ENCODE results near the gene ASB4. TPM values are rescaled to one million over a fixed set of nuclear protein-coding genes. Genes with fewer than 3 reads are reported as not detected.
"Not testable (repeated sequence)": the region's sequence is repeated elsewhere in the genome, so short reads cannot be mapped to it uniquely, and the experiment has no call there.

Gene ASB4, protein sequence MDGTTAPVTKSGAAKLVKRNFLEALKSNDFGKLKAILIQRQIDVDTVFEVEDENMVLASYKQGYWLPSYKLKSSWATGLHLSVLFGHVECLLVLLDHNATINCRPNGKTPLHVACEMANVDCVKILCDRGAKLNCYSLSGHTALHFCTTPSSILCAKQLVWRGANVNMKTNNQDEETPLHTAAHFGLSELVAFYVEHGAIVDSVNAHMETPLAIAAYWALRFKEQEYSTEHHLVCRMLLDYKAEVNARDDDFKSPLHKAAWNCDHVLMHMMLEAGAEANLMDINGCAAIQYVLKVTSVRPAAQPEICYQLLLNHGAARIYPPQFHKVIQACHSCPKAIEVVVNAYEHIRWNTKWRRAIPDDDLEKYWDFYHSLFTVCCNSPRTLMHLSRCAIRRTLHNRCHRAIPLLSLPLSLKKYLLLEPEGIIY
- not detected for total RNA-seq

GRCh38 chr7:95485391-95486123, at the start of gene ASB4:
ASB4 (plus strand) TSS chr7:95485943; CDS start chr7:95485972, 29 bp downstream.
- Mint-ChIP-seq H3K4me1 (no peaks in the 10 kb centered on the region), H3K27me3 (peaks cover 9% of the 10 kb centered on the region), H3K9me3 (no peaks in the 10 kb centered on the region), H3K27ac (no peak within 1 kb of the TSS), H3K4me3 (no peak within 1 kb of the TSS), H3K36me3 (ENCODE audit: low read depth) (no peaks in the 10 kb centered on the region)
- no peak for ATAC-seq (replicated peaks)

DNA sequence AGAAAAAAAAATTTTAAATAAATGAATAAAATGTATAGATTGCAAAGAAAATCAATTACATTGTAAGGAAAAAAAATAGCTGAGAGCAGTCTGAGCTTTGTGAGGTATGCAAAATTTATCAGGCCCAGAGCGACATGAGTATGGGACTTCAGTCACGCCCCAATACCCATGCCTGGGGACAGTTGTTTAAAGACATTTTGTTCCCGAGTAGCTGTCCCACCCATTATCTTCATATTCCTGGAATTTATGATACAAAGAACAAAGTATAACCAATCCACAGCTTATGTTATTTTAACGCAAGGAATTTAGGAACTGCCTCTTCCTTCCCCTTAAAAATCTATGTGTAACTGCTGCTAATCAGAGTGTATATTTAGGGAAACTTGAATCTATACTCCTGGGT, 49.3 kb upstream of the ASB4 start:
- Mint-ChIP-seq H3K4me1 (no peaks in the 10 kb centered on the region), H3K27me3 (peaks cover 13% of the 10 kb centered on the region), H3K27ac (no peak overlapping the region), H3K9me3 (no peaks in the 10 kb centered on the region), H3K36me3 (ENCODE audit: low read depth) (no peaks in the 10 kb centered on the region), H3K4me3 (no peak overlapping the region)
- ATAC-seq (replicated peaks) = no peak

GRCh38 chr7:95440394-95441038, 45.2 kb upstream of the ASB4 start:
- H3K9me3 Mint-ChIP-seq = no peaks in the 10 kb centered on the region

GRCh38 chr7:95441042-95441823, 44.5 kb upstream of the ASB4 start:
- no peak overlapping the region for H3K4me3 Mint-ChIP-seq
- H3K36me3 Mint-ChIP-seq (ENCODE audit: low read depth) = no peaks in the 10 kb centered on the region
- H3K27me3 Mint-ChIP-seq = no peaks in the 10 kb centered on the region
- no peaks in the 10 kb centered on the region for H3K9me3 Mint-ChIP-seq
- ATAC-seq (replicated peaks) = no peak
- no peaks in the 10 kb centered on the region for H3K4me1 Mint-ChIP-seq
- H3K27ac Mint-ChIP-seq = no peak overlapping the region

More at GRCh38 chr7:95440394-95441038, 45.2 kb upstream of the ASB4 start:
- Mint-ChIP-seq H3K27me3 (no peaks in the 10 kb centered on the region), H3K36me3 (ENCODE audit: low read depth) (no peaks in the 10 kb centered on the region), H3K4me1 (no peaks in the 10 kb centered on the region), H3K4me3 (no peak overlapping the region), H3K27ac (no peak overlapping the region)
- no peak for ATAC-seq (replicated peaks)

GRCh38 chr7:95444796-95445195, 40.9 kb upstream of the ASB4 start:
- H3K9me3 Mint-ChIP-seq = no peaks in the 10 kb centered on the region
- no peaks in the 10 kb centered on the region for H3K36me3 Mint-ChIP-seq (ENCODE audit: low read depth)
- H3K4me1 Mint-ChIP-seq = no peaks in the 10 kb centered on the region
- H3K27ac Mint-ChIP-seq = no peak overlapping the region
- no peaks in the 10 kb centered on the region for H3K27me3 Mint-ChIP-seq
- no peak for ATAC-seq (replicated peaks)
- H3K4me3 Mint-ChIP-seq = no peak overlapping the region

DNA sequence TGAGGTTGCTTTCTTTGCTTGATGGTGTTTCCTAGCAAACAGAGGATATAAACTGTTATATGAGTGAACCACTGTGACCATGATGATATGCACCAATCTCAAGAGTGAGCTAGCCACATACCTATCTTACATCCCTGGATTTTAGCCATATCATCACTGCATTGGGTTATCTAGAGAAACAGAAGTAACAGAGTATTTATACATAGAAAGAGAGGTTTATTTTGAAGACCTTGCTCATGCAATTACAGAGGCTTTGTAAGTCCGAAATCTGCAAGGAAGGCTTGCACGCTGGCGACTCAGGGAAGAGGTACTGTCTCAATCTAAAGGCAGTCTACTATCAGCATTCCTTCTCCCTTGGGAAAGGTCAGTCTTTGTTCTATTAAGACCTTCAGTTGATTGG, 39.1 kb upstream of the ASB4 start:
- no peak for ATAC-seq (replicated peaks)
- H3K4me3 Mint-ChIP-seq = no peak overlapping the region
- no peaks in the 10 kb centered on the region for H3K9me3 Mint-ChIP-seq
- no peaks in the 10 kb centered on the region for H3K4me1 Mint-ChIP-seq
- no peaks in the 10 kb centered on the region for H3K36me3 Mint-ChIP-seq (ENCODE audit: low read depth)
- no peak overlapping the region for H3K27ac Mint-ChIP-seq
- no peaks in the 10 kb centered on the region for H3K27me3 Mint-ChIP-seq

- Mint-ChIP-seq H3K36me3 (ENCODE audit: low read depth) (no peaks in the 10 kb centered on the region), H3K27ac (no peak overlapping the region), H3K4me3 (no peak overlapping the region), H3K27me3 (peaks cover 15% of the 10 kb centered on the region), H3K9me3 (peaks cover 9% of the 10 kb centered on the region), H3K4me1 (no peaks in the 10 kb centered on the region)
- no peak for ATAC-seq (replicated peaks)
Measured at GRCh38 chr7:95454438-95455045, 31.2 kb upstream of the ASB4 start.

DNA sequence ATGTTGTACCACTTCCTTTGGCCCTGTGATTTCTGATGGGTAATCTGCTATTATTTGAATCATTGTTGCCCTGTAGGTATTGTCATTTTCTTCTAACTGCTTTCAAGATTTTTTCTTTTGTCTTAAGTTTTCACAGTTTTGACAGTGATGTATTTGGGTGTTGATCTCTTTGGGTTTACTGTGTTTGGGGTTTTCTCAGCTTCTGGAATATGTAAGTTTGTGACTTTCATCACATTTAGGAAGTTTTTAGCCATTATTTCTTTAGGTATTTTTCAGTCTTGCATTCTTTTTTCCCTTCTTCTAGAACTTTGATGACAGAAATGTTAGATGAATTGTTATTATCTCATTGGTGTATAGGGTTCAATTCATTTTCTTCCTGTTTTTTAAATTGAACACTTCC, 27.8 kb upstream of the ASB4 start:
- peaks cover 9% of the 10 kb centered on the region for H3K9me3 Mint-ChIP-seq
- no peak for ATAC-seq (replicated peaks)
- H3K27ac Mint-ChIP-seq = no peak overlapping the region
- H3K4me3 Mint-ChIP-seq = no peak overlapping the region
- no peaks in the 10 kb centered on the region for H3K36me3 Mint-ChIP-seq (ENCODE audit: low read depth)
- H3K4me1 Mint-ChIP-seq = no peaks in the 10 kb centered on the region
- peaks cover 32% of the 10 kb centered on the region for H3K27me3 Mint-ChIP-seq

GRCh38 chr7:95460653-95461052, 25.1 kb upstream of the ASB4 start:
- not testable (repeated sequence) for H3K4me3 Mint-ChIP-seq; H3K36me3 Mint-ChIP-seq (ENCODE audit: low read depth); H3K4me1 Mint-ChIP-seq; ATAC-seq (replicated peaks); H3K27ac Mint-ChIP-seq; H3K9me3 Mint-ChIP-seq
- peaks cover 32% of the 10 kb centered on the region for H3K27me3 Mint-ChIP-seq

DNA sequence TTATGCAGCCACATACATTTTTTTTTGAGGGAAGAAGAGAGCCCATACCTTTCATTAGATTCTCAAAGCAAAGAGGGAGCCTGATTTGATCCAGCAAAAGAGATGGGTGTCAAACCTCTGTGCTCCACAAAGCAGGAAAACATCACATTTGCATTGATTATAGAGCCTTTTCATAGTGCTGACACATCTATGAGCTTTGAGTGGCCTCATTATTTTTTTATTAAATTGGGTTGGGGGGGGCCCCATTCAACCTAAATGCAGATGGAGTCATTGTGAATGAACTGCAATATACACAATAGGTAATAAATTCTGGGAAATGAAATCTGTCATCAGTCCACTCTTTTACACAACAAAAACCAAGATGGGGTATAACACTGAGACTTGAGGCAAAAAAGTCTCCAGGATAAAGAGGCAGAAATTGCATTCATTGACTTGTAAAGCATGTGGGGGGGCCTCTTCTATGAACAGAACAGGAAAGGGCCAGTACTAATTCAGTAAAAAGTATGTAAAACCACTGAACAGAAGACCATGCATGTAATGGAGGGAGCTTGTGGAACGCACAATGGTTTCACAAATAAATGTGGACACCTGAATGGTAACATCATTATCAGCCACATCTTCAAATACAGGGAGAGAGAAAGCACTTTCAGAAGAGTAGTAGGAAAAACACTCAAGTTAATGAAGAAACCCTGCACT, 17.7 kb upstream of the ASB4 start:
- Mint-ChIP-seq H3K27ac (no peak overlapping the region), H3K36me3 (ENCODE audit: low read depth) (no peaks in the 10 kb centered on the region), H3K27me3 (peaks cover 4% of the 10 kb centered on the region), H3K9me3 (no peaks in the 10 kb centered on the region), H3K4me3 (no peak overlapping the region), H3K4me1 (peaks cover 4% of the 10 kb centered on the region)
- no peak for ATAC-seq (replicated peaks)

- H3K36me3 Mint-ChIP-seq (ENCODE audit: low read depth) = no peaks in the 10 kb centered on the region
- H3K4me3 Mint-ChIP-seq = no peak overlapping the region
- peaks cover 4% of the 10 kb centered on the region for H3K27me3 Mint-ChIP-seq
- no peak for ATAC-seq (replicated peaks)
- peaks cover 4% of the 10 kb centered on the region for H3K4me1 Mint-ChIP-seq
- H3K9me3 Mint-ChIP-seq = no peaks in the 10 kb centered on the region
- no peak overlapping the region for H3K27ac Mint-ChIP-seq
Measured at GRCh38 chr7:95469187-95469586, 16.6 kb upstream of the ASB4 start.

GRCh38 chr7:95469848-95470247, 15.9 kb upstream of the ASB4 start:
- H3K27ac Mint-ChIP-seq = no peak overlapping the region
- no peak for ATAC-seq (replicated peaks)
- H3K9me3 Mint-ChIP-seq = no peaks in the 10 kb centered on the region
- H3K27me3 Mint-ChIP-seq = peaks cover 4% of the 10 kb centered on the region
- no peak overlapping the region for H3K4me3 Mint-ChIP-seq
- no peaks in the 10 kb centered on the region for H3K36me3 Mint-ChIP-seq (ENCODE audit: low read depth)
- H3K4me1 Mint-ChIP-seq = peaks cover 4% of the 10 kb centered on the region

- Mint-ChIP-seq H3K4me3 (no peak overlapping the region), H3K4me1 (peaks cover 4% of the 10 kb centered on the region), H3K9me3 (no peaks in the 10 kb centered on the region), H3K27ac (no peak overlapping the region), H3K27me3 (peaks cover 4% of the 10 kb centered on the region), H3K36me3 (ENCODE audit: low read depth) (no peaks in the 10 kb centered on the region)
- peak; percentile 60 for ATAC-seq (replicated peaks)
Measured at GRCh38 chr7:95470452-95470851, 15.3 kb upstream of the ASB4 start.

Data from activated T-helper 17 cell treated with anti-CD3 and anti-CD28 coated beads, Interleukin-2, amount 50 U/mL, for 72 hours (primary cell).